ENCODE measurements around the gene FIG4.

- TF ChIP-seq TSHZ2 (CRISPR knock-in tag; IDR thresholded peaks at IDR 0.05), result no peak
- TF ChIP-seq RARB (CRISPR knock-in tag; IDR thresholded peaks at IDR 0.05), result no peak
- no peak for TF ChIP-seq ARNTL (CRISPR knock-in tag; IDR thresholded peaks at IDR 0.05; ENCODE audit: borderline replicate concordance, low read depth)
- TF ChIP-seq ZFP3 (CRISPR knock-in tag; IDR thresholded peaks at IDR 0.05), result no peak
- no peak for TF ChIP-seq PATZ1 (CRISPR knock-in tag; IDR thresholded peaks at IDR 0.05; ENCODE audit: borderline replicate concordance)
- TF ChIP-seq ZC3H10 (CRISPR knock-in tag; IDR thresholded peaks at IDR 0.05), result no peak
- no peak for TF ChIP-seq GLIS3 (CRISPR knock-in tag; IDR thresholded peaks at IDR 0.05)
Observed at GRCh38 chr6:109834131-109834530, 143.0 kb downstream of the FIG4 start.
